Left renal cortex interstitium (tissue), 4 donors: Measurements from ENCODE around the gene SLCO3A1. TPM values are rescaled to one million over a fixed set of nuclear protein-coding genes. Genes with fewer than 3 reads are reported as not detected.

Source experiments
- DNase-seq, 4 donors: peaks; one replicate each; pipeline ENCODE4 v3.0.0-alpha.2; 2013; ENCODE audit warnings: low read depth in 4 of 4, low spot score in 2 of 4, missing footprints in 1 of 4
- polyA plus RNA-seq, 4 donors: library from polyadenylated mRNA; unstranded; fragments of 120-200 nt; gene quantifications; one replicate each; pipeline ENCODE4 v1.2.1, GENCODE V29; 2013; ENCODE audit not compliant: insufficient read length in 4 of 4

Gene SLCO3A1
- polyA plus RNA-seq, 4 donors: 7.8 to 14.4 (median 11.9) TPM

DNA sequence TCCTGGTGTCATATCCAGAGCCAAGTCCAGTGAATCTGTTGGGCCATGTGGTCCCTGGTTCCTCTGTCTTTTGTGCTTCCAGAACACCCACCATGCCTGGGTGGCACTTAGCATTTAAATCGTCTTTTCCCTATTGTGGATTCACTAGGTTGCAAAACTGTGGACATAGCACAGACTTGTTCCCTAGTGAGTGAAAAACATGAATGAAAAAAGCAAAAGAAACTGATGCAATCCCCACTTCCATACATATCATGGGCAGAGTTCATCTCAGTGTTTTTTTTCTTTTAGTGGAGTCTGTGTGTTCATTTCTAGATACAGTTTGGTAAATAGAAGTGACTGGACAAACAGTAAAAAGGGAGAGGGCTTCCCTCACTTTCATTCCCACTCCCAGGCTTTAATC, 170.5 kb downstream of the SLCO3A1 start:
- no peak for DNase-seq

DNA sequence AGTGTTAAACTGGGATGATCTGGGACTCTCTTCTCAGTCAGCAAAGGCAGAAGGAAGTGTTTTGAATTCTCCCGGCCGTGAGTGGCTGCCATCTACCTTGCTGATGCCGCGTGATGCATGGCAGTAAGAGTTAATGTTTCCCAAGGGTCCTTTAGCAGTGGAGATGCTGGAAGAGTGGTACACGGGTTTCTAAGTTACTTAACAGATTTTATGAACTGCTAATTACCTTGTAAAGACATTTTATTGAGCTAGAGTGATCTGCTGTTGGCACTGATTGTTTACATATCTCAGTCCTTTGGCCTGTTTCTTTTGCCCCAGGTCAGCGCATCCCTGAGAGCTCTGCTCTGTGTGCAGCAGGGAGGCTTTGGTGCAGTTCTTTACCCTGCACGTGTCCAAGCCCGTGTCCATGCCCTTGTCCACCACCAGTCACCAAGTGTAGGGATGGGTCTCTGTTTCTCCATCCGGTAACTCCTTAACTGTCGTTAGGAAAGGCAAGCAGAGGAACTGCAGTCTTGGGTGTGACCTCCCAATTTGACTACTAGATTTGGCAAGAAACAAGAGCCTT, 172.3 kb downstream of the SLCO3A1 start:
- DNase-seq: no peak

DNA sequence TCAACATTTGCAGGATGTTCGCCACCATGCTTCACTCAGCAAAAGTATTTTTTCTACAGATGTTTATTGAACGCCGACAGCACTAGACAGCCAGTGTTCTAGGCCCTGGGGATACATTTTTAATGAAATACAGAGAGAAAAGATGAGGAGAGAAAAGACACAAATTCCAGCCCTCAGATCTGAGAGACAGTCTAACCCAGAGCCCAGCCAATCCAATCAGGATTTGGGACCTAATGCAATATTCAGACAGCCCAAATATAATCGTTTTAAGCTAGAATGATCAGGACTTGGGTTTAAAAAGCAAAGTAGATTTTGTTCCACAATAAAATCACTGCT, 174.8 kb downstream of the SLCO3A1 start:
- DNase-seq: no peak

DNA sequence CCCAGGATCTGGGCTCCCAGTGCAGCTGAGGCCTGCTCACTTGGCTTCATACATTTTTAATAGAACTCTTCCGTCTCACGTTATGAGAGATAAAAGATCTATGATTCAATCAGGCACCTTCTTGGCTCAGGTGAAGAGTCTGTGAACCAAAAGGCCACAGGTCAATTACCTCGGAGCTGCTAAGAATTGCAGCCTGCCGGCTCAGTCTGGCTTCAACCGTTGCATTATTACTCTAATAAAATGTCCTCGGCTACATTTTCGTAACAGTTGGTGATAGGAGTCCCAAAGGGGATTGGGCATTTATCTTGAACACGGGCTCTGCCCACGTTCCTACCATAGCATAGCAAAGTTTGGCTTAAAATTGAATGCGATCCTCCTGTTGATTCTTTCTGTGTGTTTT, 176.3 kb downstream of the SLCO3A1 start:
- DNase-seq: no peak

DNA sequence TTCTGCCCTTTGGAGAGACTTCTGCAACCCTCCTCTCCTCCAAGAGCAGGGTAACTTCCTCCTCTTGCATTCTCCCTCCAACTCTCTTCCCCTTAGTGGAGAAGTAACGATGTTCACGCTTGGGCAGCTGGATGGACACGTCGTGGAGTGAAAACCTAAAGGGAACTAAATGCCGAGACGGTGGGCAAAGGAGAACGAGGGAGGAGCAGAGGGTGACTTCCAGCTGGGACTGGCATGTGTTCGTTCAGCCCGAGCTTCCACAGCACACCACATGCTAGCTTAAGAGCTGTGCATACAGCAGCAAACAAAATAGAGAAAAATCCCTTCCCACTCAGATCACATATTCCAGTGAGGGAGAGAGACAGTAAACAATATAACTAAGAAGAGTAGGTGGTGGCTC, 179.8 kb downstream of the SLCO3A1 start:
- no peak for DNase-seq

DNA sequence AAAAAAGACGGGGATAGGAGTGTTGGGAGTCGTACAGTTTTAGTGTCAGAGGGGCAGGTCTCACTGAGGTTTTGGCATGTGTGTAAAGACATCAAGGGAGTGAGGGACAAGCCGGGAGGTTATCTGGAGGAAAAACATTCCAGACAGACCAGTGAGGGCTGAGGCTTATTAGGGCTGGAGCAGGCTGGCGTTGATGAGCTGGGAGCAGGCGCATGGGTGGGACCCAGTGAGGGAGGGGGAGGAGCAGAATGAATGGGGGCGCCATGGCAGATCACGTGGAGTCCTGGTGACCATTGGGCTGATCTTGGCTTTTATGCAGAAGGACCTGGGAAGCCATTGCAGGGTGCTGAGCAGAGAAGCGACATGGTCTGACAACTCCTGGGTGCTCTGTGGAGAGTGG, 180.2 kb downstream of the SLCO3A1 start:
- DNase-seq: no peak

DNA sequence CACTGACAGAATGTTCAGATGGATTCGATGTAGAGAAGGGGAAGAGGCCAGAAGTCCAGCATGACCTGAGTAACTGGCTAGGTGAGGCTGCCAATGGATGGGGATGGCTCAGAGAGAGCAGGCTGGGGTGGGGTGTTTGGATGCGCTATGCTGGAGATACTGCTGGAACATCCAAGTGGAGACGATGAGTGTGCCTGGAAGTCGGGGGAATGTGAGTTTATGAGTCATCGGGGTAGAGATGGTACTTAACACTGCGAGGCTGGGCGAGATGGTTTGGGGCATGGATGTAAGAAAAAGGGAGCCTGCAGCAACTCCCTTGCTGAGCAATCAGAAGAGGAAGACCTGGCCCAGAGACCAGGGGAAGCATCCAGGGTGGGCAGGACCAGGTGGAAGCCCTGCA, 180.7 kb downstream of the SLCO3A1 start:
- no peak for DNase-seq

DNA sequence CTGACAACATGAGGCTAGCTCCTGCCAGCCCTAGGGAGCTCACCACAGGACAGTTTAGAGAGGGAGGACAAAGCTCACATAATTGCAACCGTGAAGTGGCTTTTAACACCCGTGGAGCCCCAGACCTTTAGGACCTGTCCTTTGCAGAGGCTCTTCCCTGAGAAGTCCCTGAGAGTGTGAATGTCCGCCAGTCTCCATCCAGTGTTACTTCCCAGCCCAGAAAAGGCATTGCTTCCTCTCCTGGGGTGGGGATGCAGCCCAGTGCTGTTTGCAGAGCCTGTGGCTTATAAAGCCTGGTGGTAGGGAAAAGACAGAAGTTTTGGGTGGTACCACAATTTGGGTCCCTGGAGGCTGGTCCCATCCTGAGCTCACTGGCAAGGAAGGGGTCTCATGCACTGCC, 182.0 kb downstream of the SLCO3A1 start:
- no peak for DNase-seq

DNA sequence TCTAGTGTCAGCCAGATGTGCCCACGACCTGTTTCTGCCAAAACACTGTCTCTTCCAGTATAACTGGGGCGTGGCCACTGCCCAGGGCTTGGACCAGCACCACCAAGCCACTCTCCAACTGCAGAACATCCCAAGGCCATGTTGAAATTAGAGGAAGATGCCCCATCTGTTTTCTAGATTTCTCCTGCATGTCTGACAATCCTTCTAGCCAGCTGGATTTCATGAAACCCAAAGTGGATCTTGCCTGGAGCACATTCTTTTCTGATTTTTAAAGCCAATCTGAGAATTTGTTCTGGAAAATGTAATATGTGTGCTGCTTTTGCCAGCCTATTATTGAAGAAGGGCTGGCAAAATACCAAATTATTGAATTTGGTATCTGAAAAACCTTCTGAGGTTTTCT, 182.5 kb downstream of the SLCO3A1 start:
- no peak for DNase-seq

DNA sequence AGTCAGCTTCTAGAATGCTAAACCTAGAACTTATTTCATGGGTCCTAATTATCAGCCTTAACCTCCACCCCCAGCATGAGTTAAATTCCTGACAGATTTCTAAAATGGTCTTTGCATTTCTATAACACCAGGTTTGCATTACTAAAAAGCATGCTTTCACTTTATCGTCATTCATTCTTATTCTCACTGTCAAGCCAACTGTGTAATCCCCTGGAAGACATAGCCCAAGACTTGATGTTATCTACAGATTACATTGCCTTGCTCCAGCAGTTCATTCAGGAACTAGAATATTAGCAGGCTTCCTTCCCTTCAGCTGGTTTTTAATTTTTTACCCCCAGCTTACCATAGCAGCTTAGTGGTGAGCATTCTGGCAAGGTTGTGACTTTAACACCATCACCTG, 184.0 kb downstream of the SLCO3A1 start:
- no peak for DNase-seq

DNA sequence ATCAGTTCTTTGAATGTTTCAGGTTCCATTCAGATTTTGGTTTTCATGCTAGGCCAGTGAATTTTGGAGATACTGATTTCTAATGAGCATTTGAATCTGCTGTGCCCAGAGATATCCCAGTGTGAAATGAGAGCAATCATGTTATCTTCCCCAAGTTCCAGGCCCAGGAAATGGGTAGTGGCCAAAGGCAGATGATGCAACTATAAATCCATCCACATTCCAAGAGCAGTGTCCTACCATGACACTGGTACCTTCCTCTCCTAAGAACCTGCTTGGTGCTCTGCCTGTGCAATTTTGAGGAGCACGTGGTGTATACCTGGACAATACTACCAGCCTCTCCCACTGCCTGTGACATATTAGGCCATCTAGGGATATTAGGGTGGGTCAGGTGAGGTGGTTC, 186.8 kb downstream of the SLCO3A1 start:
- no peak for DNase-seq

DNA sequence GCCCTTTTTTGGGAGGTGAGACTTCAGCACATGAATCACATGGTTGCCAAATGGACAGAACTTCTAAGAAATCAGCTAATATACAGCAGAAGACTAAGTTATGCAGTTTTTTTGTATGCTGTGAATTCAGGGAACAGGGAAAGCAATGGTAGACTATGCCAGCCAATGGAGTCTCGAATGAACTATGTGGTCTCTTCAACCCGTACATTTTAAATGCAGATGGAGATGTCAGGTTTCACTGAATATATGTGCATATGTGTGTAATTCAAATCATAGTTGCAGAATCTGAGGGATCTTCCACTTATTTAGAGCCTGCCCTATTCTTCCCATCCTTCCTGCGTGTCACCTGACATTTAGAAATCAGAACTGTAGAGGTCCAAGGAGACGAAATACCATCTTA, 187.9 kb downstream of the SLCO3A1 start:
- no peak for DNase-seq

DNA sequence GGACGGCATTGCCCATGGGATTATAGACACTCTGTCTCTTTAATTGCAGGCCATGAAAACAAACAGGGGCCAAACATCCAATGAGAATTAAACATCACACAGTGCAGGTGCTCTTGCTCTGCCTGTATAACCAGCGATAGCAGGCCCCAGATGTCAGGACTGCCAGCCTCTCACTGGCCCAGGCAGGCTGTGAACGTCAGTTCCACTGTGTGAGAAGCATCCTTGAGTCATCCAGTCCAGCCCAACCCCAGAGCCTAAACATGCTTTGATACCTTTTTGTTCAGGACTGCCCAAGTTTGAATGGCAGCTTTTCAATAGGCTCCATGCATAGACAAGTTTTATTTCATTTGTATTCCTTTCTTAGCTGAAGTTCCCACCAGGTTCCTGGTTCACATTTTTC, 189.8 kb downstream of the SLCO3A1 start:
- DNase-seq: no peak

DNA sequence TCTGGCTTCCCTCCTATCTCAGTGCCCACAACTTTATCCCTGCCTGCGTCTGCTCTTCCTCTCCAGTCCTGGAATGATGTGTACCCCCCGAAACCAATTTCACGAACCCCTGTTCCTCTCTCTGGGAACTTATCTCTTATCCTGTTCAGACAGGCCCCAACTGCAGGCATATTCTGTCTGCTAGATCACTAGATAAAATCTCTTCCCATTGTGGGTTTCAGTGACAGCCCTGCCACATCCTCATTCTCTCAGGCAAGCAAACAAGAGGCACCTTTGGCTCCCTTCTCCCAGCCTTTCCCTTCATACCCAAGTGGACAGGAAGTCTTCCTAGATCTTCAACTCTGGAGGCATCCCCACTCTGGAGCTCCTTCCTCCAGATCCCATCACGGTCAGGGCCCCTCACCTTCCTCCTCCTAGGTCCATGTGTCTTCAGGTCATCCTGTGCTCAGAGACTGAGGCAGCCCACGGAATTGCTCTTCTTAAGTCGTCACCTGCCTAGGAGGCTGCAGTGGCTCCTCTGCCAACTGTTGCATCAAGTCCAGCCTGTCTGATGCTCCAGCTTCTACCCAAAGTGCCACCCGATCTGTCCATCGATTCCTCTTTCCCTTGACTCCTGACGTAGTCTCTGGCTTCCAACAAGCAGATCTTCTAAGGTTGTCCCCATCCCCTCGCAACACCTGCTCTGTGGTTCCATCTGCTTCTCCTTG, 190.8 kb downstream of the SLCO3A1 start:
- DNase-seq: no peak

DNA sequence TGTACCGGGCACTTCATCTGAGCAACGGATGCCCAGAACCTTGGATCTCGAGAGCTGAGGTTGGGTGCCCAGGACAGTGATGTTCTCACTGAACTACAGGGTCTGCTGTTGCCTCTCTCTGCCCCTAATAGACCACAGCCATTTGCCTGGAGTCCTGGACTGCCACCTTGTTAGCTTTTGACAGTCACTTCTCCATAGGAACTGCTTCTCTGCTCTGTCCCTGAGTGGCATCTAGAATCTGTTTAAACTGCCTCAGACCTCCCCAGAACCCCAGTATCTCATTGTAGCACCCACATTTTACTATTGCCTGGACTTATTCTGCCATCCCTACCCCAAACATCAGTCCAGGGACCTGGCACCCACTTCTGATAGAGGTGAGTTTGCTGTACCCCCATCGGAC, 194.4 kb downstream of the SLCO3A1 start:
- no peak for DNase-seq

DNA sequence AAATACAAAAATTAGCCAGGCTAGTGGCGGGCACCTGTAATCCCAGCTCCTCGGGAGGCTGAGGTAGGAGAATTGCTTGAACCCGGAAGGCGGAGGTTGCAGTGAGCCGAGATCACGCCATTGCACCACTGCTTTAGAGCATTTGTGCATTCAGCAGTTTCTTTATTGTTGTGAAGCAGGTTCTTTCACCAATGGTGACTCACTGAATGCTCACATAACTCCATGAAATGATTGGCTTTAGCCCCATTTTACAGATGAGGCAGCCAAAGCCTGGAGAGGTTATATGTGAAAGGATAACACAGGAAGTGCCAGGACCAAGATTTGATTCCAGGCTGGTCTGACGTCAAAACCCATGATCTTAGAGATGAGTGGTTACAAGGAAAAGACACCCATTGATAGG, 195.2 kb downstream of the SLCO3A1 start:
- DNase-seq: no peak

DNA sequence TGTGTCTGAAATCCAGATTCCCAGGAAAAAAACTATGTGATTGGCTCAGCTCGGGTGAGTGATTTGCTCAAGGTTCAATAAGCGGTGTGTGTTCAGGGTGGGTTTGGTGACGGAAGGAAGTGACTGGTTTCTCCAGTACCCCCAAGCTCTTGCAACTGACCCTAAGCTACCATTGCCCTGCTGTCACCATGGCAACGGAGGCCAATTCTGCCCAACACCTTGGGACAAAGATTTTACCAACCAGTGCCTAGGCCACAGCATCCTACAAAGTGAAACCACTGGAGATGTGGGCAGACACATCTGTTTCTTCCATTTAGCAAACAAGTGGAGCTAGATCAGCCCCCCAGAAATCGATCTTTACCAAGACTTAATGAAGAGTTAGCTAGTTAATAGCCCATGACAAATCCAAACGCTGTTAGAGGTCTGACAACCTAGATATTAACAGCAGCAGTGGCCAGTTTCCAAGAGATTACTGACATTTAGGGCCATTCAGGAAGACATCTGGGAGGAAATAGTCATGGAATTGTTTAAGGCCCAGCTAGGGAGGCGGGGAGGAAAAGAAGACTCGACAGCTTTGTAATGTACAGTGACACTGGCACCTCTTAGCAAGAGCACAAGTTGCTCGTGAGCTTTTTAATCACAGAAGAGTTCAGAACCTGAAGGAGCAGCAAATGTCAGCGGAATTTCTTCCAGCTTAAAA, 195.9 kb downstream of the SLCO3A1 start:
- peak in 2 of 4 donors; percentile 23 to 34 for DNase-seq

DNA sequence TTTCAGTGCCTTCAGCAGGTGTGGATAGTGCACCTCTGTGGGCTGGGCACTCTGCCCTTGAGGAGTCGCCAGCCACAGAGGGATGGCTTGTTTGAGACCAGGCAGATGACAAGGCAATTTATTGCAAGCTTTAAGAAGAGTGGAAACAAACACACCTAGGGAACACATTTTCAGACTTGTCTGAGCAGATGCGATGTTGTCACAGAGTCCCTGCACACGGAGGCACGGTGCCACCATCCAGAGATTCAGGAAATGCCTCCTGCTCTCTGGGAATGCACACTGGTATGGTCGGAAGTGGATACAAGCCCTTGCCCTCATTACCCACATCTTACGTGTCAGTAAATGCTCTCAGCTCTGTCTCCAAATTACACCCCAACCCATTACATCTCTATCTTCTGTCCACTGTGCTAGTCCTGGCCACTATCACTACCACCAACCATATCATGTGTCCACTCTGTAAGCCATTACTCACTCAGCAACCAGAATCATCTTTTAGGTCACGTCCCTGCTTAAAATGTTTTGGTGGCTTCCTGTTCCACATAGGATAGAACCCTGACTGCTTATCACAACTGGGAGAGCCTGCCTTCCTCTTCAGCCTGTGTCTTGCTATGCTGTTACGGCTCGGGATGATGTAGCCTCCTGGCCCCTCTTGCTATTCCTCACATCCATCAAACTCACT, 196.9 kb downstream of the SLCO3A1 start:
- DNase-seq: no peak

DNA sequence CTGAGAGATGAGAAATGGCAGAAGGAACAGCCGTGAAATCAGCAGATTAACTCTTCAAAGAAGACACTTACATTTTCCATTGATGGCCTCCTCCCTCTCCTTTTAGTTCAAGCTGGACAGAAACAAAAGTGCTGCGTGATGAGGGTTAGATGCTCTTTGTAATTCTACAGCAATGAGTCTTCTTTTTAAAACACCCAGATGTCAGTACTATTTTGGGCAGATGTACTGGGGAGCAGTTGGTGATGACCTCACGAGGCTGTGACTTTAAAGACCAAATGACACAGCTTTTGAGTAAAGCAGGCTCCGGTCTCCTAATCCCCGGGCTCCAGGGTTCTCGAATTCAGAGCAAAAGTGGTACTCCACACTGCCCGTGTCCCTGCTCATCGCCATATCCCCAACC, 198.2 kb downstream of the SLCO3A1 start:
- DNase-seq: no peak

DNA sequence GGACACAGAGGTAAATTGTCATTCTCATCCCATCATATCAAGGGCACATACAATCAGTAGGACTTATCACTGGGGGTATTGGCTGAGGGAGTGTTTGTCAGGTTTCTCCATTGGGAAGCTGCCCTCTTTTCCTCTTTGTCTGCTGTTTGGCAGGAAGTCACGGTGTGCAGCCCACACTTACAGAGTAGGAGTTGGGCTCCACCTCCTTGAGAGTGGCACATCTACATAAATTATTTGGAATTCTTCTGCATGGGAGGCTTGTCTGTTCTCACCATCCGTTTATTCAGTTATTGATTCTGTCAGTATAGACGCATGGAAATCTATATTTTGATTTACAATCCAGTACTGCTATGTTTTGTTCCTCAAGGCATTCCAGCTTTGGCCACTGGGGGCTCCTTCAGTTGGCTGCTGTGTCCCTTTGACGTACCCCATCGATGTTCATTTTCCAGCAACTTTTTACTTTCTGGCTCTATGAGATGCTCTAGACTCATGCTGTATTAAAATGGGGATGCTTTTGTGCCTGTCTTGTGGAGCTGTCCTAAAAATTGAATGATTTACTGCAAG, 200.3 kb downstream of the SLCO3A1 start:
- no peak for DNase-seq

DNA sequence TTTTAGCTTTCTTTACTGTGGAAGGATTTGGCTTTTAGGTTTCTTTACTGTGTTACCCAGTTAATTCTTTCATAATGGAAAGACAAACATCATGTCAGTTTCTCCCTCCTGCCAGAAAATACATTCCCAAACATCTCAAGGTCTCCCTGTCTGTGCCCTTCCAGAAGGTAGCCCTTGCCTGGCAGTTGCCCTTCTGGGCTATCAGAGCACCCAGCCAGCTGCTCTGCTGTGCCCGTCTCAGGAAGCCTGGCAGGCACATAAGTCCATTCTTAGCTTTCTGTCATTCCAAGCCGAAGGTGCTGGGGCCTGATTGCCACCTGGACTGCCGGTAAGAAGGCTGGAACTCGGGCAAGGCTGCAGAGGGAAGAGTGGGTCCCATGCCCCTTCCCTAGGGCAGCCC, 203.4 kb downstream of the SLCO3A1 start:
- DNase-seq: no peak
